ENCODE results near the gene FAM170B.

FAM170B gene

GRCh38 chr10:49123981-49124950 is 9.6 kb downstream of the FAM170B start:
- DNase-seq (ENCODE audit: low spot score) = no peak

GRCh38 chr10:49120911-49121310 is 12.9 kb downstream of the FAM170B start:
- no peak for DNase-seq (ENCODE audit: low spot score)

GRCh38 chr10:49119746-49120145 is 14.1 kb downstream of the FAM170B start:
- DNase-seq (ENCODE audit: low spot score) = peak; percentile 1

GRCh38 chr10:49118430-49119074 is 15.3 kb downstream of the FAM170B start:
- no peak for DNase-seq (ENCODE audit: low spot score)

- no peak for DNase-seq (ENCODE audit: low spot score)
Observed at GRCh38 chr10:49117376-49118070, 16.3 kb downstream of the FAM170B start.

GRCh38 chr10:49116509-49117375 is 17.1 kb downstream of the FAM170B start:
- no peak for DNase-seq (ENCODE audit: low spot score)

GRCh38 chr10:49115796-49116508 is 17.9 kb downstream of the FAM170B start:
- DNase-seq (ENCODE audit: low spot score) = no peak

- no peak for DNase-seq (ENCODE audit: low spot score)
Observed at GRCh38 chr10:49115015-49115795, 18.6 kb downstream of the FAM170B start, which contains the start of gene VSTM4. VSTM4 (minus strand) TSS chr10:49115522; CDS start chr10:49115485, 37 bp downstream.

GRCh38 chr10:49114718-49115014 is 19.2 kb downstream of the FAM170B start:
- no peak for DNase-seq (ENCODE audit: low spot score)

GRCh38 chr10:49113741-49114141 is 20.1 kb downstream of the FAM170B start:
- DNase-seq (ENCODE audit: low spot score) = no peak

- no peak for DNase-seq (ENCODE audit: low spot score)
Observed at GRCh38 chr10:49112851-49113250, 21.0 kb downstream of the FAM170B start.

GRCh38 chr10:49112098-49112497 is 21.7 kb downstream of the FAM170B start:
- no peak for DNase-seq (ENCODE audit: low spot score)

- no peak for DNase-seq (ENCODE audit: low spot score)
Observed at GRCh38 chr10:49111320-49111698, 22.5 kb downstream of the FAM170B start.

- DNase-seq (ENCODE audit: low spot score) = no peak
Observed at GRCh38 chr10:49110684-49111319, 23.0 kb downstream of the FAM170B start.

- no peak for DNase-seq (ENCODE audit: low spot score)
Observed at GRCh38 chr10:49109669-49110340, 24.0 kb downstream of the FAM170B start.

GRCh38 chr10:49108656-49109055 is 25.2 kb downstream of the FAM170B start:
- DNase-seq (ENCODE audit: low spot score) = no peak

GRCh38 chr10:49107887-49108267 is 25.9 kb downstream of the FAM170B start:
- DNase-seq (ENCODE audit: low spot score) = no peak

GRCh38 chr10:49107111-49107886 is 26.5 kb downstream of the FAM170B start:
- DNase-seq (ENCODE audit: low spot score) = no peak

All from RKO (cell line).